ENCODE results near the gene SMARCD3.

- TF ChIP-seq POLR2A (IDR thresholded peaks at IDR 0.05; ENCODE audit: borderline replicate concordance, extremely low read depth, insufficient read depth, insufficient read length) (no peak), SRF (IDR thresholded peaks at IDR 0.05; ENCODE audit: low read depth) (no peak)
Measured at GRCh38 chr7:151202836-151203235, 45.7 kb downstream of the SMARCD3 start.
